Peyer's patch (tissue), 4 donors: Measurements from ENCODE around the gene TPM1.

ENCODE experiments used
- POLR2A ChIP-seq, 2 donors: fragments of 450-650 bp; IDR thresholded peaks; one replicate each; pipeline ENCODE4 v1.5.1; 2017; ENCODE audit warnings: antibody characterized with exemption in 2 of 2, mild to moderate bottlenecking in 2 of 2, moderate library complexity in 2 of 2
- TF ChIP-seq, protein P1 (sequence below), 6 experiments: fragments of 450-650 bp in 4 of 6; fragments of 200-600 bp in 2 of 6; sonication (generic) in 1 of 6; IDR thresholded peaks; one replicate each; pipeline ENCODE4 v1.5.1; 2017 to 2019; ENCODE audit warnings: antibody characterized with exemption in 6 of 6, mild to moderate bottlenecking in 3 of 6, moderate library complexity in 1 of 6

DNA sequence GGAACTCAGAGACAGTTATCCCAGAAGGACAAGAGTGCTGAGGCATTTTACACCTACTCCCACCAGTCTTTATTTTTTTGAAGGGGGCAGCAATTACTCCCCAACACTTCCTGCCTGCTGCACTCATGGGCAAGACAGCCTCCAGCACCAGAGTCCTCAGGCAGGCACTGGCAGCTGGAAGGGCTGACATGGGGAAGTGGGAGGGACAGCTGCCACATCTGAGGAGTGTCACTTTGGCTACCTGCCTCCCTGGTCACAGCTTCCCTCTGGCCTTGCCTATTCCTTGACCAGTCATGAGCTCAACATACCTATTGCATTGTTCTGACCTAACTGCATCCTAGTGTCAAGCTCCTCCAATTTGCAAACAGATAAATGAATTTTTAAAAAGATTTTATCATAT is 68.9 kb downstream of the TPM1 start:
- no peak for TF ChIP-seq POLR2A (IDR thresholded peaks at IDR 0.05)
- TF ChIP-seq, protein P1, sequence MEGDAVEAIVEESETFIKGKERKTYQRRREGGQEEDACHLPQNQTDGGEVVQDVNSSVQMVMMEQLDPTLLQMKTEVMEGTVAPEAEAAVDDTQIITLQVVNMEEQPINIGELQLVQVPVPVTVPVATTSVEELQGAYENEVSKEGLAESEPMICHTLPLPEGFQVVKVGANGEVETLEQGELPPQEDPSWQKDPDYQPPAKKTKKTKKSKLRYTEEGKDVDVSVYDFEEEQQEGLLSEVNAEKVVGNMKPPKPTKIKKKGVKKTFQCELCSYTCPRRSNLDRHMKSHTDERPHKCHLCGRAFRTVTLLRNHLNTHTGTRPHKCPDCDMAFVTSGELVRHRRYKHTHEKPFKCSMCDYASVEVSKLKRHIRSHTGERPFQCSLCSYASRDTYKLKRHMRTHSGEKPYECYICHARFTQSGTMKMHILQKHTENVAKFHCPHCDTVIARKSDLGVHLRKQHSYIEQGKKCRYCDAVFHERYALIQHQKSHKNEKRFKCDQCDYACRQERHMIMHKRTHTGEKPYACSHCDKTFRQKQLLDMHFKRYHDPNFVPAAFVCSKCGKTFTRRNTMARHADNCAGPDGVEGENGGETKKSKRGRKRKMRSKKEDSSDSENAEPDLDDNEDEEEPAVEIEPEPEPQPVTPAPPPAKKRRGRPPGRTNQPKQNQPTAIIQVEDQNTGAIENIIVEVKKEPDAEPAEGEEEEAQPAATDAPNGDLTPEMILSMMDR (IDR thresholded peaks at IDR 0.05): no peak
